Measurements from ENCODE around the gene PCDHA3.
"Not testable (repeated sequence)": the region's sequence is repeated elsewhere in the genome, so short reads cannot be mapped to it uniquely, and the experiment has no call there.

PCDHA3 gene

GRCh38 chr5:140808889-140809291 lies 8.0 kb downstream of the PCDHA3 start:
- DNase-seq, result no peak

DNA sequence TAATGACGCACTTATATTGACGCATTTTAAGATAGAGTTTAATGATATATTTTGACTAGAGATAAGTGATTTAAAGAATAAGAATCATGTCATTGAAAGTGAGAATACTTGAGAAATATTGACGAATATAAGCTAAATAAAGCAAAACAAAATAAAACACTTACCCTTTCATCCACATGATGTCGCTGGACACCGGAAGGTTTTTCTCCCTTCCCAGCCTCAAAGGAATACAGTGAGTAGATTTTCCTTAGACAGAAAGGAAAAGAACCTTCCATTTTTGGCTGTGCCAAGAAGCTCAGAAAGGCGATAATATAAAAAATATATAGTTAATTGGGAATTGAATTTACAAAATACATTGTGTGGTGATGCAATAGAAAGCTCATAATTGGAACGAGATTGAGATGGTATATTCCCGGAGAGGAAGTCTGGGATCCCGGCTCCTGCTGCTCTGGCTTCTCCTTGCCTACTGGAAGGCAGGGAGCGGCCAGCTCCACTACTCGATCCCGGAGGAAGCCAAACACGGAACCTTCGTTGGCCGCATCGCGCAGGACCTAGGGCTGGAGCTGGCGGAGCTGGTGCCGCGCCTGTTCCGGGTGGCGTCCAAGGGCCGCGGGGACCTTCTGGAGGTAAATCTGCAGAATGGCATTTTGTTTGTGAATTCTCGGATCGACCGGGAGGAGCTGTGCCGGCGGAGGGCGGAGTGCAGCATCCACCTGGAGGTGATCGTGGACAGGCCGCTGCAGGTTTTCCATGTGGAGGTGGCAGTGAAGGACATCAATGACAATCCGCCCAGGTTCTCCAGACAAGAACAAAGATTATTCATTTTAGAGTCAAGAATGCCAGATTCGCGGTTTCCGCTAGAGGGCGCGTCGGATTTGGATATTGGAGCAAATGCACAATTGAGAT lies 20.8 kb downstream of the PCDHA3 start, which contains the start of gene PCDHA5:
TSS of gene PCDHA5 (plus strand) at position 239 of the 906 bp plus-strand sequence.
- DNase-seq, result peak in 3 of 56 donors; percentile 15 to 63 (median 18)

GRCh38 chr5:140822281-140822629 lies 21.4 kb downstream of the PCDHA3 start:
- DNase-seq, result no peak

- not testable (repeated sequence) for DNase-seq
These were observed 22.1 kb downstream of the PCDHA3 start for GRCh38 chr5:140822969-140823368.

DNA sequence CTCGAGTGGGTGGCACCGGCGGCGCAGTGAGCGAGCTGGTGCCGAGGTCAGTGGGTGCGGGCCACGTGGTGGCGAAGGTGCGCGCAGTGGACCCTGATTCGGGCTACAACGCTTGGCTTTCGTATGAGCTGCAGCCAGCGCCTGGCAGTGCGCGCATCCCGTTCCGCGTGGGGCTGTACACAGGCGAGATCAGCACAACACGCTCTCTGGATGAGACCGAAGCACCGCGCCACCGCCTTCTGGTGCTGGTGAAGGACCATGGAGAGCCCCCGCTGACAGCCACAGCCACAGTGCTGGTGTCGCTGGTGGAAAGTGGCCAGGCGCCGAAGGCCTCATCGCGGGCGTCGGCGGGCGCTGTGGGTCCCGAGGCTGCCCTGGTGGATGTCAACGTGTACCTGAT lies 22.6 kb downstream of the PCDHA3 start:
- no peak for DNase-seq

GRCh38 chr5:140827704-140828361 lies 27.0 kb downstream of the PCDHA3 start, which contains the start of gene PCDHA6:
Gene PCDHA6 (plus strand): TSS chr5:140827960. CDS start chr5:140828092, 132 bp downstream.
- no peak for DNase-seq

DNA sequence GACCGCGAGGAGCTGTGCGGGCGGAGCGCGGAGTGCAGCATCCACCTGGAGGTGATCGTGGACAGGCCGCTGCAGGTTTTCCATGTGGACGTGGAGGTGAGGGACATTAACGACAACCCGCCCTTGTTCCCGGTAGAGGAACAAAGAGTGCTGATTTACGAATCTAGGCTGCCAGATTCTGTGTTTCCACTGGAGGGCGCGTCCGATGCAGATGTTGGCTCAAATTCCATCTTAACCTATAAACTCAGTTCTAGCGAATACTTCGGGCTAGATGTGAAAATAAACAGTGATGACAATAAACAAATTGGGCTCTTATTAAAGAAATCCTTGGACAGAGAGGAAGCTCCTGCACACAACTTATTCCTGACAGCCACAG lies 27.5 kb downstream of the PCDHA3 start:
- no peak for DNase-seq

GRCh38 chr5:140829511-140830501 lies 28.9 kb downstream of the PCDHA3 start:
- not testable (repeated sequence) for DNase-seq

DNA sequence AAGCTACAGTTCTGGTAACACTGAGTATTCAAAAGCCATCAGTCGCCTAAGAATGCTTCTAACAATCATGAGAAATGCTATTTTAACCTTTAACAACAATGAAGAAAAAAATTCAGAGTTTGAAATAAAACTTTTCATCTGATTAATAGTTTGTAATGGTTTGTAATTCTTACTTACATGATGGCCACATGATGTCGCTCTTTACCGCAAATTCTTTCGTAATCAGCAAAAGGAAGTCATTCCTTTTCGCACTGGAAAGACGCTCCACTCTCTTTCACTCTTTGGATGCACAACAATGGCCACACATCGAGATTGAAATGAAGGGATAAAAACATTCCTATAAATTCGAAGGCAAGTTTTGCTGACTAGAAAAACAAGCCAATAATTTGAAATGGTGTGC lies 33.1 kb downstream of the PCDHA3 start, which contains the start of gene PCDHA7:
TSS of gene PCDHA7 (plus strand) at position 277 of the 400 bp plus-strand sequence. CDS start at position 392, 115 bp downstream.
- DNase-seq, result no peak

- DNase-seq, result not testable (repeated sequence)
These were observed 33.7 kb downstream of the PCDHA3 start for GRCh38 chr5:140834439-140835008.

- no peak for DNase-seq
These were observed 35.0 kb downstream of the PCDHA3 start for GRCh38 chr5:140835622-140836510.

GRCh38 chr5:140840978-140841962 lies 40.4 kb downstream of the PCDHA3 start, which contains the start of gene PCDHA8:
Gene PCDHA8 (plus strand): TSS chr5:140841187. CDS start chr5:140841322, 135 bp downstream.
- peak in 7 of 56 donors; percentile 9 to 49 (median 20) for DNase-seq

- DNase-seq, result no peak
These were observed 42.2 kb downstream of the PCDHA3 start for GRCh38 chr5:140842798-140843733.

DNA sequence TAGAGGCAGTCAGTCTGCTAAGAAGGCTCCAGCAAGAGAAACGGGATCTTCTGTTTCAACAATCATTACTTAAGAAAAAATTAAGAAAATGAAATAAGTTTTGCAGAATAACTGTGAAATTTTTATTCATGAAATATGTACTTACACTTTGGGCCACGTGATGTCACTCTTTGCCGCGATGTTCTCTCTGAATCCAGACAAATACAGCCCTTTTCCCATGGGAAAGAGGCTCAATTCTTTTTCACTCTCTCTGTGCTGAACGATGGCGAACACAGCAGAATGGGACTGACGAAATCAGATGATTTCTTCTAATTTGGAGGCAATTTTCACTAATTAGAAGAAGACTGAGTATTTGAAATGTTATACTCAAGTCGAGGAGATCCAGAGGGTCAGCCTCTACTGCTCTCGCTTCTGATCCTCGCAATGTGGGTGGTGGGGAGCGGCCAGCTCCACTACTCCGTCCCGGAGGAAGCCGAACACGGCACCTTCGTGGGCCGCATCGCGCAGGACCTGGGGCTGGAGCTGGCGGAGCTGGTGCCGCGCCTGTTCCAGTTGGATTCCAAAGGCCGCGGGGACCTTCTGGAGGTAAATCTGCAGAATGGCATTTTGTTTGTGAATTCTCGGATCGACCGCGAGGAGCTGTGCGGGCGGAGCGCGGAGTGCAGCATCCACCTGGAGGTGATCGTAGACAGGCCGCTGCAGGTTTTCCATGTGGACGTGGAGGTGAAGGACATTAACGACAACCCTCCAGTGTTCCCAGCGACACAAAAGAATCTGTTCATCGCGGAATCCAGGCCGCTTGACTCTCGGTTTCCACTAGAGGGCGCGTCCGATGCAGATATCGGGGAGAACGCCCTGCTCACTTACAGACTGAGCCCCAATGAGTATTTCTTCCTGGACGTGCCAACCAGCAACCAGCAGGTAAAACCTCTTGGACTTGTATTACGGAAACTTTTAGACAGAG lies 47.6 kb downstream of the PCDHA3 start, which contains the start of gene PCDHA9:
TSS of gene PCDHA9 (plus strand) at position 244 of the 964 bp plus-strand sequence. CDS start at position 358, 114 bp downstream.
- not testable (repeated sequence) for DNase-seq

DNA sequence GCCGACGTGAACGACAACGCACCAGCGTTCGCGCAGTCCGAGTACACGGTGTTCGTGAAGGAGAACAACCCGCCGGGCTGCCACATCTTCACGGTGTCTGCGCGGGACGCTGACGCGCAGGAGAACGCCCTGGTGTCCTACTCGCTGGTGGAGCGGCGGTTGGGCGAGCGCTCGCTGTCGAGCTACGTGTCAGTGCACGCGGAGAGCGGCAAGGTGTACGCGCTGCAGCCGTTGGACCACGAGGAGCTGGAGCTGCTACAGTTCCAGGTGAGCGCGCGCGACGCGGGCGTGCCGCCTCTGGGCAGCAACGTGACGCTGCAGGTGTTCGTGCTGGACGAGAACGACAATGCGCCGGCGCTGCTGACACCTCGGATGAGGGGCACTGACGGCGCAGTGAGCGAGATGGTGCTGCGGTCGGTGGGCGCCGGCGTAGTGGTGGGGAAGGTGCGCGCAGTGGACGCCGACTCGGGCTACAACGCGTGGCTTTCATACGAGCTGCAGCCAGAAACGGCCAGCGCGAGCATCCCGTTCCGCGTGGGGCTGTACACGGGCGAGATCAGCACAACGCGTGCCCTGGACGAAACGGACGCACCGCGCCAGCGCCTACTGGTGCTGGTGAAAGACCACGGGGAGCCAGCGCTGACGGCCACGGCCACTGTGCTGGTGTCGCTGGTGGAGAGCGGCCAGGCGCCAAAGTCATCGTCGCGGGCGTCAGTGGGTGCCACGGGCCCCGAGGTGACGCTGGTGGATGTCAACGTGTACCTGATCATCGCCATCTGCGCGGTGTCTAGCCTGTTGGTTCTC lies 49.2 kb downstream of the PCDHA3 start:
- not testable (repeated sequence) for DNase-seq
